Measurements from ENCODE around the gene PIK3R1. TPM values are rescaled to one million over a fixed set of nuclear protein-coding genes. Genes with fewer than 3 reads are reported as not detected.

The PIK3R1 gene
- total RNA-seq, 1 experiment from 2014 or later = 1.7 TPM

DNA sequence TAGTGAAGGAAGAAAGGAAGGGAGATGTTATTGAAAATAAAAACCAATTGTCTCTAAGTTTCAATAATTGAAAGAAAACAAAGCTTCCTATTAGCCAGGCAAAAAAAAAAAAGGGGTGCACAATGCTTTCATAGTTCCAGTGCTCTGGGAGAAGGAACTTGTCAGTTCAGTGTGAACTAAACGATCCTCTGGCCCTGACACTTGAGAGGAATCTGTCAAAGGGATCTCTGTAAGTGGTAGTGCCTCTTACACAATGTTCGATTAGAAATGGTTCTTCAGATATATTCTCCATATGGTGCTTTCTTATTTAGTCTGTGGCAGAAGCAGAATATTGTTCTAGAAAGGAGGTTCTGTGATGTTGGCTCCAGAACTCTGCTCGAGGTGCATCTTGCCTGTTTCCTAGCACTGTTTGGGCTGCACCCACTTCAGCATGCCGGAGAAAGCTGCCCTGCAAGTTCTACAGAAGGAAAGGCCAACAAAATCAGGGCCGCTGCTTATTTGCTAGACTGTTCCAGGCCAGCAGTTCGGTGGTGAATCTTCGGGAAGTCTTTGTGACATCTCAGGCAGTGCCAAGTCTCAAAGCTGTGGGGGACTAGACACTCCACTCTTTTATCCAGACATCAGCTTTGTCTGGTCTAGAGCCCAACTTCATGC, 90.9 kb downstream of the PIK3R1 start:
- ATAC-seq (no peak), DNase-seq (no peak)
- no peak overlapping the region for H3K27ac ChIP-seq (ENCODE audit: low read length)
- ChIA-PET POLR2A (ENCODE audit: unreplicated experiment) (no interaction called here), CTCF (no interaction called here)
- H3K9ac ChIP-seq (ENCODE audit: low read length) = no peak overlapping the region
- TF ChIP-seq EZH2 (IDR thresholded peaks at IDR 0.05; ENCODE audit: low read length, unreplicated experiment) = no peak
- no peak for TF ChIP-seq EZH2phosphoT487 (IDR thresholded peaks at IDR 0.05; ENCODE audit: borderline replicate concordance, low read length)
- TF ChIP-seq, protein P1, sequence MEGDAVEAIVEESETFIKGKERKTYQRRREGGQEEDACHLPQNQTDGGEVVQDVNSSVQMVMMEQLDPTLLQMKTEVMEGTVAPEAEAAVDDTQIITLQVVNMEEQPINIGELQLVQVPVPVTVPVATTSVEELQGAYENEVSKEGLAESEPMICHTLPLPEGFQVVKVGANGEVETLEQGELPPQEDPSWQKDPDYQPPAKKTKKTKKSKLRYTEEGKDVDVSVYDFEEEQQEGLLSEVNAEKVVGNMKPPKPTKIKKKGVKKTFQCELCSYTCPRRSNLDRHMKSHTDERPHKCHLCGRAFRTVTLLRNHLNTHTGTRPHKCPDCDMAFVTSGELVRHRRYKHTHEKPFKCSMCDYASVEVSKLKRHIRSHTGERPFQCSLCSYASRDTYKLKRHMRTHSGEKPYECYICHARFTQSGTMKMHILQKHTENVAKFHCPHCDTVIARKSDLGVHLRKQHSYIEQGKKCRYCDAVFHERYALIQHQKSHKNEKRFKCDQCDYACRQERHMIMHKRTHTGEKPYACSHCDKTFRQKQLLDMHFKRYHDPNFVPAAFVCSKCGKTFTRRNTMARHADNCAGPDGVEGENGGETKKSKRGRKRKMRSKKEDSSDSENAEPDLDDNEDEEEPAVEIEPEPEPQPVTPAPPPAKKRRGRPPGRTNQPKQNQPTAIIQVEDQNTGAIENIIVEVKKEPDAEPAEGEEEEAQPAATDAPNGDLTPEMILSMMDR (conservative IDR thresholded peaks at IDR 0.05; ENCODE audit: low read depth, low read length) = no peak
- H3K36me3 ChIP-seq (ENCODE audit: low read depth, low read length) = no peaks in the 10 kb centered on the region
- no peak overlapping the region for H3K4me3 ChIP-seq (ENCODE audit: low read length)
- no peaks in the 10 kb centered on the region for H3F3A ChIP-seq (ENCODE audit: low read length, unreplicated experiment)
- H4K20me1 ChIP-seq (ENCODE audit: low read length) = no peaks in the 10 kb centered on the region
- no TSS peak for BruUV-seq (replicated peaks)
- intact Hi-C loops (cut with micrococcal nuclease) = no loop called here
- H3K9me3 ChIP-seq (ENCODE audit: low read length) = no peaks in the 10 kb centered on the region
- H3K9me2 ChIP-seq (replicated peaks; ENCODE audit: low read length) = no peaks in the 10 kb centered on the region
- no peaks in the 10 kb centered on the region for H3K27me3 ChIP-seq (ENCODE audit: low read length)
- H3K4me2 ChIP-seq (ENCODE audit: low read length) = no peak overlapping the region
- no peaks in the 10 kb centered on the region for H3K4me1 ChIP-seq (ENCODE audit: insufficient read depth, low read length)
- H3K79me2 ChIP-seq (ENCODE audit: low read length) = no peaks in the 10 kb centered on the region
- H2AFZ ChIP-seq (ENCODE audit: low read length) = no peak overlapping the region

DNA sequence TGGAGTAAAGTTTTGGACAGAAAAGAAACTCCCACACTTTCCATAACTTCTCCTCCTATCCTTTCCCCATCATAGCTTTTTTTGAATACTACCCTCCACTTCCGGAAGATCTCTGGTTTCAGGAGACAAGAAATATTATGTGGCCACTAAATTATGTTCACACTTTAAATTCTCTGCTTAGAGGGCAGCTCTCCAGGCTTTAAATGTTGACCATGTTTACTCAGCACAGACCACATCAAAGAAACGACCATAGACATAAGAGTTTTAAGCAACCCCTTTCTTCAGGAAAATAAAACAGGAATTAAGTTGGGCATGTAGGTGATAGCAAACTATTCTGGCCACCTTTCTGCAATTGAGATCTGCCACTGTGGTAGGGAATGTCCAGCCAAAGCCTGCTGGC, 97.8 kb downstream of the PIK3R1 start:
- ChIA-PET POLR2A (ENCODE audit: unreplicated experiment) (no interaction called here), CTCF (no interaction called here)
- BruUV-seq (replicated peaks) = no TSS peak
- H3F3A ChIP-seq (ENCODE audit: low read length, unreplicated experiment) = no peaks in the 10 kb centered on the region
- no peaks in the 10 kb centered on the region for H3K9me2 ChIP-seq (replicated peaks; ENCODE audit: low read length)
- H3K9ac ChIP-seq (ENCODE audit: low read length) = no peak overlapping the region
- intact Hi-C loops (cut with micrococcal nuclease) = no loop called here
- no peaks in the 10 kb centered on the region for H3K36me3 ChIP-seq (ENCODE audit: low read depth, low read length)
- no peaks in the 10 kb centered on the region for H3K79me2 ChIP-seq (ENCODE audit: low read length)
- no peak overlapping the region for H3K27ac ChIP-seq (ENCODE audit: low read length)
- H4K20me1 ChIP-seq (ENCODE audit: low read length) = no peaks in the 10 kb centered on the region
- DNase-seq = no peak
- no peak overlapping the region for H3K4me2 ChIP-seq (ENCODE audit: low read length)
- H3K27me3 ChIP-seq (ENCODE audit: low read length) = no peaks in the 10 kb centered on the region
- no peak overlapping the region for H2AFZ ChIP-seq (ENCODE audit: low read length)
- ATAC-seq = no peak
- no peak for TF ChIP-seq EZH2 (IDR thresholded peaks at IDR 0.05; ENCODE audit: low read length, unreplicated experiment)
- TF ChIP-seq, protein P1 (conservative IDR thresholded peaks at IDR 0.05; ENCODE audit: low read depth, low read length) = no peak
- no peak for TF ChIP-seq EZH2phosphoT487 (IDR thresholded peaks at IDR 0.05; ENCODE audit: borderline replicate concordance, low read length)
- no peak overlapping the region for H3K4me3 ChIP-seq (ENCODE audit: low read length)
- H3K9me3 ChIP-seq (ENCODE audit: low read length) = no peaks in the 10 kb centered on the region
- no peaks in the 10 kb centered on the region for H3K4me1 ChIP-seq (ENCODE audit: insufficient read depth, low read length)

DNA sequence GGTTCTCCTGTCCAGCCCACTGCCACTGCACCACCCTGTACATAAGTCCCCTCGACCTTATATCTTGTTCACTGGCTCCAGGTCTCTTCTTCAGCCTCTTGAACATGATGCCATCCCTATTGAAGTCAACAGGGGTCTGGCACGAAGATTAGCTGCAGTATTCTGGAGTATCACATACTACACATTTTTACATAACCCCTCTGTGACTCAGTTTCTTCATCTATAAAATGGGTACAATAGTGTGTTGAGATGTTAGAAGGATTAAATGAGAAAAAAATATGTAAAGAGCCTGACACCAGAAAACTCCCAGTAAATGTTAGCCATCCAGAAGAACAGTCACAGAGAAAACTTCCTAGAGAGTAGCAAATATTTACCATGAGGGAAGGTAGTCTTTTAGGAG, 98.9 kb downstream of the PIK3R1 start:
- Histone ChIP-seq H4K20me1 (ENCODE audit: low read length) (no peaks in the 10 kb centered on the region), H3K4me2 (ENCODE audit: low read length) (no peak overlapping the region), H3K9me3 (ENCODE audit: low read length) (no peaks in the 10 kb centered on the region), H3K27me3 (ENCODE audit: low read length) (no peaks in the 10 kb centered on the region), H3K79me2 (ENCODE audit: low read length) (no peaks in the 10 kb centered on the region), H2AFZ (ENCODE audit: low read length) (no peak overlapping the region), H3K4me3 (ENCODE audit: low read length) (no peak overlapping the region), H3K9me2 (replicated peaks; ENCODE audit: low read length) (no peaks in the 10 kb centered on the region), H3K9ac (ENCODE audit: low read length) (no peak overlapping the region), H3F3A (ENCODE audit: low read length, unreplicated experiment) (no peaks in the 10 kb centered on the region), H3K36me3 (ENCODE audit: low read depth, low read length) (no peaks in the 10 kb centered on the region), H3K27ac (ENCODE audit: low read length) (no peak overlapping the region), H3K4me1 (ENCODE audit: insufficient read depth, low read length) (peaks cover 7% of the 10 kb centered on the region)
- DNase-seq (no peak), ATAC-seq (no peak)
- intact Hi-C loops (cut with micrococcal nuclease) = no loop called here
- BruUV-seq (replicated peaks) = no TSS peak
- ChIA-PET POLR2A (ENCODE audit: unreplicated experiment) (no interaction called here), CTCF (no interaction called here)
- no peak for TF ChIP-seq EZH2 (IDR thresholded peaks at IDR 0.05; ENCODE audit: low read length, unreplicated experiment)

All from PC-3 (cell line).